Mesendoderm (in vitro differentiated cells): Measurements from ENCODE around the gene NBPF6.
"Not testable (repeated sequence)": the region's sequence is repeated elsewhere in the genome, so short reads cannot be mapped to it uniquely, and the experiment has no call there.

Experiments
- DNase-seq: peaks from one replicate; pipeline ENCODE4 v3.0.0; 2013
- H2AK5ac ChIP-seq: 2 replicates; pipeline ENCODE4 v1.6.1; 2013; ENCODE audit warnings: low read length, inconsistent platforms
- H2BK120ac ChIP-seq: 2 replicates; pipeline ENCODE4 v1.6.1; 2013; ENCODE audit warnings: low read depth, mild to moderate bottlenecking, low read length, moderate library complexity, mixed read lengths
- H2BK15ac ChIP-seq: replicated peaks from 2 replicates; pipeline ENCODE4 v1.6.1; 2013; ENCODE audit warnings: low read depth, mild to moderate bottlenecking, moderate library complexity
- H2BK5ac ChIP-seq: 2 replicates; pipeline ENCODE4 v1.6.1; 2013; ENCODE audit warnings: low read length, inconsistent platforms
- H3K18ac ChIP-seq: 2 replicates; pipeline ENCODE4 v1.6.1; 2013; ENCODE audit warnings: mild to moderate bottlenecking, low read length, mixed read lengths
- H3K23ac ChIP-seq: one replicate; pipeline ENCODE4 v1.6.1; 2013; ENCODE audit warnings: low read length
- H3K27ac ChIP-seq: 2 replicates; pipeline ENCODE4 v1.5.1; 2013; ENCODE audit warnings: low read depth, mild to moderate bottlenecking, inconsistent platforms, low read length, moderate library complexity
- H3K27me3 ChIP-seq: 2 replicates; pipeline ENCODE4 v1.6.1; 2013; ENCODE audit warnings: low read length, control low read depth, mild to moderate bottlenecking, inconsistent platforms; ENCODE audit not compliant: insufficient read depth, poor library complexity
- H3K36me3 ChIP-seq: 2 replicates; pipeline ENCODE4 v1.6.1; 2013; ENCODE audit warnings: low read length, inconsistent platforms; ENCODE audit not compliant: control insufficient read depth, insufficient read depth
- H3K4ac ChIP-seq: one replicate; pipeline ENCODE4 v1.6.1; 2013; ENCODE audit warnings: low read depth, mild to moderate bottlenecking, low read length, moderate library complexity
- H3K4me1 ChIP-seq: 2 replicates; pipeline ENCODE4 v1.6.1; 2013; ENCODE audit warnings: low read depth, low read length, inconsistent platforms; ENCODE audit not compliant: control insufficient read depth
- H3K4me2 ChIP-seq: 2 replicates; pipeline ENCODE4 v1.6.1; 2013; ENCODE audit warnings: low read length
- H3K4me3 ChIP-seq: 2 replicates; pipeline ENCODE4 v1.5.1; 2013; ENCODE audit warnings: mild to moderate bottlenecking, low read length
- H3K56ac ChIP-seq: one replicate; pipeline ENCODE4 v1.6.1; 2013; ENCODE audit warnings: low read length
- H3K79me1 ChIP-seq: 2 replicates; pipeline ENCODE4 v1.6.1; 2013; ENCODE audit warnings: low read length, inconsistent platforms
- H3K79me2 ChIP-seq: 2 replicates; pipeline ENCODE4 v1.6.1; 2013; ENCODE audit warnings: mild to moderate bottlenecking, low read length; ENCODE audit not compliant: control insufficient read depth, insufficient read depth
- H3K9ac ChIP-seq: 2 replicates; pipeline ENCODE4 v1.6.1; 2013; ENCODE audit warnings: low read length, inconsistent platforms
- H4K5ac ChIP-seq: one replicate; pipeline ENCODE4 v1.6.1; 2013; ENCODE audit warnings: low read length
- H4K8ac ChIP-seq: one replicate; pipeline ENCODE4 v1.6.1; 2013; ENCODE audit warnings: low read depth, mild to moderate bottlenecking, control low read depth, low read length, moderate library complexity
- WGBS: extraction: QIAGEN DNeasy Blood & Tissue Kit; methylation state at CpG from one replicate; pipeline ENCODE4 v1.1.7; 2013; ENCODE audit warnings: low lambda C conversion rate, missing lambda C conversion rate; ENCODE audit not compliant: insufficient coverage; ENCODE audit errors: extremely low coverage; 5-methylcytosine and 5-hydroxymethylcytosine counted together

The NBPF6 gene

DNA sequence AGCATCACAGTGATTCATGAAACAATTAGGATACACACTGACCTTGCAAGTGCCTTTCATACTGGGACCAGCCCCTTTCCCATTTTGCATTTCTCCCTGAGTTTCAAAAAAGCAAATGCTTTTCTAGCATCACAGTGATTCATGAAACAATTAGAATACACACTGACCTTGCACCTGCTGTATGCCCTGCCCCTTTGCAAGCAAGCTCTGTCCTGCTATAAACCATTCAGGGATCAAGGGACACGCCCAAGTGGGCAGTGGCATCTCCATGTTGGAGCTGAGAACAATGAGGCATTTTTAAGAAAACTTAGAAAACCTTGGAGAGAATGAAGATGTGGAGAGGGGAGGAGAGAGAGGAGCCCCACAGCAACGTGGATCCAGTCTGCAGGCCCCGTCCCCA, 13.8 kb downstream of the NBPF6 start:
- H3K27me3 ChIP-seq, H3K9ac ChIP-seq, H3K4me3 ChIP-seq, H2BK15ac ChIP-seq, H2BK5ac ChIP-seq, H3K4me1 ChIP-seq, H2BK120ac ChIP-seq, H3K27ac ChIP-seq, H3K23ac ChIP-seq, H4K8ac ChIP-seq, H3K36me3 ChIP-seq, H3K79me1 ChIP-seq, H3K18ac ChIP-seq, H2AK5ac ChIP-seq, H3K4me2 ChIP-seq, H3K56ac ChIP-seq, H3K4ac ChIP-seq, H3K79me2 ChIP-seq, DNase-seq, H4K5ac ChIP-seq: not testable (repeated sequence)
- no CpG with 5 or more reads among the region's 3 CpGs for WGBS

DNA sequence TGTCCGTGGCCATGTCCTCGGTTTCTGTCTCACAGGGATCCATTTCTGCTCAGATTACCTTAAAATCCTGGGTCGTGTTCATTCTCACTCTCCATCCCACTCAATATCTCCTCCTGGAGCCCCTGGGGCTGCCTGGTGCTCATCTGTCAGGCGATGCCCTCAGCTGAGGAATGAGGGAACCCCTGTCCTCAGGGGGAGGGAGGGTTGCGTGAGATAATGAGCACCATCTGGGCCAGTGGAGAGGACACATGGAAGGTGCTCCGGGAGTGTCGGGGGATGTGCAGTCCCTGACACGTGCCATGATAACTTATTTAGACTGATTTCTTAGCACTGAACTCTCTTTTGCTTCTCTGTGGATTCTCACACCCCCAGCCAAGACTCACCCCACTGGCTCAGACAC, 16.0 kb downstream of the NBPF6 start:
- not testable (repeated sequence) for H3K27ac ChIP-seq, H3K4me2 ChIP-seq, H3K4ac ChIP-seq, H3K18ac ChIP-seq, H2AK5ac ChIP-seq, H3K27me3 ChIP-seq, H3K56ac ChIP-seq, H4K5ac ChIP-seq, H2BK15ac ChIP-seq, H2BK5ac ChIP-seq, H3K4me3 ChIP-seq, H3K9ac ChIP-seq, H2BK120ac ChIP-seq, H3K23ac ChIP-seq, H4K8ac ChIP-seq, H3K79me1 ChIP-seq, H3K4me1 ChIP-seq, H3K79me2 ChIP-seq, DNase-seq, H3K36me3 ChIP-seq
- no CpG with 5 or more reads among the region's 8 CpGs for WGBS

DNA sequence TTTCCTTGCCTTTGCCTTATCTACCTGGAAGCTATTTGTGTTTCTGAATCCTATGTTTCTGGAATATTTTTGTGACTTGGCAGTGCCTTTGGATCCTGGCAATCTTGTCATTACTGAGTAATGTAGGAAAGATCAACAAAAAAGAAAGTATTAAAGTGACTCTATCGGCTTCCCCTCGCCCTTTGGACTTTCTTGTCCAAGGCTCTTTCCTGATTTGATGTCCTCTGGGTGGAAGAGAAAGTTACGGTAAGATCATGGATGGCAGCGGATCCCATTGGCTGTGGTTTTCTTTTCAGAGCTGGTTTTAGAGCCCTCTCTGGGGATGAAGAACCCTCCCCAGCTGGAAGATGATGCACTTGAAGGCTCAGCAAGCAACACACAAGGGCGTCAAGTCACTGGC, 17.0 kb downstream of the NBPF6 start:
- H3K4me1 ChIP-seq, H3K79me1 ChIP-seq, H3K9ac ChIP-seq, H3K4me3 ChIP-seq, H3K27me3 ChIP-seq, H2BK5ac ChIP-seq, H2BK15ac ChIP-seq, H3K4me2 ChIP-seq, H3K4ac ChIP-seq, H2AK5ac ChIP-seq, H4K5ac ChIP-seq, H3K36me3 ChIP-seq, H3K18ac ChIP-seq, H3K27ac ChIP-seq, DNase-seq, H2BK120ac ChIP-seq, H3K79me2 ChIP-seq, H3K56ac ChIP-seq, H3K23ac ChIP-seq, H4K8ac ChIP-seq: not testable (repeated sequence)
- WGBS = no CpG with 5 or more reads among the region's 5 CpGs

DNA sequence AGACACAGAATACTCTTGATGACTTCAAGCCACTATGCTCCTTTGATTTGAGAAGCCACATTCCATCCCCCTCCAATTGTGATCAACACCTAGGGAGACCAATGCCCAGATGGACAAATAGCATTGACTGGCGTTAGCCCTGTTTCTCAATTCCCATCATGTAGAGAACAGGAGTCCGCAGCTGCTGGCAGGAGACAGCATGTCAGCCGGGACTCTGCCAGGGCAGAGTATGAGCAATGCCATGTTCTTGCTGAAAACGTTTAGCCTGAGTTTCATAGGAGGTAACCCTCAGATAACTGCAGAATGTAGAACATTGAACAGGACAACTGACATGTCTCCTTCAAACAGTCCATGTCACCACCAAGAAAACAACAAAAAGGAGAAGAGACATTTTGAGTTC, 20.6 kb downstream of the NBPF6 start:
- not testable (repeated sequence) for H3K79me2 ChIP-seq, H3K27ac ChIP-seq, H3K4me2 ChIP-seq, H3K4ac ChIP-seq, H3K23ac ChIP-seq, H3K4me1 ChIP-seq, H3K79me1 ChIP-seq, H3K9ac ChIP-seq, DNase-seq, H3K56ac ChIP-seq, H2BK15ac ChIP-seq, H2AK5ac ChIP-seq, H4K5ac ChIP-seq, H4K8ac ChIP-seq, H3K4me3 ChIP-seq, H2BK120ac ChIP-seq, H3K18ac ChIP-seq, H2BK5ac ChIP-seq, H3K36me3 ChIP-seq, H3K27me3 ChIP-seq
- WGBS = no CpG with 5 or more reads among the region's 4 CpGs

DNA sequence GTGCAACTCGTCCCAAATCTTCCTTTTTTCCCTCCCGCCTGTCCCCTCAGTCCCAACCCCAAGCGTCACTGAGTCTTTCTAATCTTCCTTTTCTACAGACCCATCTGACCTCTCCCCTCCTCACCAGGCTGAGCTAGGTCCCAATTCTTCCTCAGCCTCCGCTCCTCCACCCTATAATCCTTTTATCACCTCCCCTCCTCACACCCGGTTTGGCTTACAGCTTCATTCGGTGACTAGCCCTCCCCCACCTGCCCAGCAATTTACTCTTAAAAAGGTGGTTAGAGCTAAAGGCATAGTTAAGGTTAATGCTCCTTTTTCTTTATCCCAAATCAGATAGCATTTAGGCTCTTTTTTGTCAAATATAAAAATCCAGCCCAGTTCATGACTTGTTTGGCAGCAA, 24.4 kb downstream of the NBPF6 start:
- WGBS = no CpG with 5 or more reads among the region's 6 CpGs
- not testable (repeated sequence) for H2AK5ac ChIP-seq, H4K5ac ChIP-seq, H3K18ac ChIP-seq, H3K4me2 ChIP-seq, H3K36me3 ChIP-seq, H2BK120ac ChIP-seq, H4K8ac ChIP-seq, H2BK15ac ChIP-seq, H3K23ac ChIP-seq, H3K4ac ChIP-seq, H3K27me3 ChIP-seq, H3K79me1 ChIP-seq, H3K4me1 ChIP-seq, H3K4me3 ChIP-seq, H3K79me2 ChIP-seq, H2BK5ac ChIP-seq, DNase-seq, H3K9ac ChIP-seq, H3K56ac ChIP-seq, H3K27ac ChIP-seq

DNA sequence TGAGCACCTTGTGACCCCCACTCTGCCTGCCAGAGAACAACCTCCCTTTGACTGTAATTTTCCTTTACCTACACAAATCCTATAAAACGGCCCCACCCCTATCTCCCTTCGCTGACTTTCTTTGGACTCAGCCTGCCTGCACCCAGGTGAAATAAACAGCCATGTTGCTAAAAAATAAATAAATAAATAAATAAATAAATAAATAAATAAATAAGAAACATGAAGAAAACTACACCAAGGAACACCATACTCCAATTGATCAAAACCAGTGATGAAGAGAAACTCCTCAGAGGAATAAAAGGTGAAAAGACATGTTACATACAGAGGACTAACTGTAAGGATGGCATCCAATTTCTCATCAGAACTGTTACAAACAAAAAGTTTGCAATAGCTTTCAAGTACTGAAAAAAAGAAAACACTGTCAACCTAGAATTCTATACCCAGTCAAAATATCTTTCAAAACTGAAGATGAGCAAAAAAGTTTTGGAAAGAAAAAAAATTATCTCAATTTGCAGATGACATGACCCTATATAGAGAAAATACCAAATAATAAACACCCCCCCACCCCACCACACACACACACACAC, 28.4 kb downstream of the NBPF6 start:
- no peak overlapping the region for H4K8ac ChIP-seq
- no peak overlapping the region for H4K5ac ChIP-seq
- no peaks in the 10 kb centered on the region for H3K79me2 ChIP-seq
- no peak overlapping the region for H3K56ac ChIP-seq
- no peaks in the 10 kb centered on the region for H3K27me3 ChIP-seq
- no peak overlapping the region for H3K4me3 ChIP-seq
- H3K23ac ChIP-seq = no peak overlapping the region
- H3K4me2 ChIP-seq = no peak overlapping the region
- H3K9ac ChIP-seq = no peak overlapping the region
- H2BK5ac ChIP-seq = no peak overlapping the region
- no peak overlapping the region for H2BK120ac ChIP-seq
- H3K18ac ChIP-seq = no peak overlapping the region
- no CpG with 5 or more reads among the region's 2 CpGs for WGBS
- DNase-seq = peak; percentile 2
- no peaks in the 10 kb centered on the region for H3K36me3 ChIP-seq
- H3K27ac ChIP-seq = no peak overlapping the region
- no peaks in the 10 kb centered on the region for H3K4me1 ChIP-seq
- H2AK5ac ChIP-seq = no peak overlapping the region
- no peak overlapping the region for H3K4ac ChIP-seq
- H3K79me1 ChIP-seq = no peaks in the 10 kb centered on the region
- H2BK15ac ChIP-seq = no peak overlapping the region
